GM19043 (cell line): ENCODE measurements around the gene SPOP.
"Not testable (repeated sequence)": the region's sequence is repeated elsewhere in the genome, so short reads cannot be mapped to it uniquely, and the experiment has no call there.

Experiments used
- ATAC-seq: cut with Tn5 transposase; IDR thresholded peaks from one replicate; pipeline ENCODE4 v1.9.1; 2021; ENCODE audit warnings: low read depth; ENCODE audit not compliant: unreplicated experiment

SPOP gene

DNA sequence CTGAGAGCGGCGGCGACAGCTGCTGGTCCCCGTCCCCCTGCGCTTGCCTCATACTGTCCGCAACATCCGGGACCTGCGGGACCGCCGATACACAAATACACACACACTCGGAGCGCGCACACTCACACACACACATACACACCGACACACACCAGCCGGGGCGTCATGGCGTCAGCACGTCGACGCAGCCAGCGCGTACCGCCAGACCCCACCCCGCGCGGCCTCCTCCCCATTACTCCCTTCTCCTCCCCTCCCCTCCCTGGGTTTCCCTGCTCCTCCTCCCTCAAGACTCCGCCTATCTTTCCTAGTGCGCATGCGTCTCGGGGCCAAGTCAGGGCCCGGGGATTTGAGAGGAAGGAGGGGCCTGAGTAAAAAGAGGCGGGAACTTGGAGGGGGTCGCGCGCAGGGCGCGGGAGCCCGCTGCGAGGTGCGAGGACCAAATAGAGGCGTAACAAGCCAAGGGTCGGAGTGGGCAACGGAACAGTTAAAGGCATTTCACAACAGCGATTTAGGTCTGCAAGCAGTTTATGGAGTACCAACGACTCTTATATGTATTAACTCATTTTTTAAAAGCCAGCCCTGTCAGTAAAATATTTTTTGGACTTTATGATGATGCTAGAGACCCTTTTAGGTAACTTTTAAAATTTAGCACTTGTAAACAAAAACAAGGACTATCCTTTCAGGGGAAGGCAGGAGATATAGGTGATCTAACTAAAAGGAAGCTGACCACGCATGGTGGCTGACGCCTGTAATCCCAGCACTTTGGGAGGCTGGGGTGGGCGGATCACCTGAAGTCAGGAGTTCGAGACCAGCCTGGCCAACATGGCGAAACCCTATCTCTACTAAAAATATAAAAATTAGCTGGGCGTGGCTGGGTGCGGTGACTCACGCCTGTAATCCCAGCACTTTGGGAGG, at the start of gene SPOP:
TSS of gene SPOP (minus strand) at position 165 of the 915 bp plus-strand sequence. CDS start 55,287 bp downstream, outside the sequence.
- peak; percentile 74 for ATAC-seq

DNA sequence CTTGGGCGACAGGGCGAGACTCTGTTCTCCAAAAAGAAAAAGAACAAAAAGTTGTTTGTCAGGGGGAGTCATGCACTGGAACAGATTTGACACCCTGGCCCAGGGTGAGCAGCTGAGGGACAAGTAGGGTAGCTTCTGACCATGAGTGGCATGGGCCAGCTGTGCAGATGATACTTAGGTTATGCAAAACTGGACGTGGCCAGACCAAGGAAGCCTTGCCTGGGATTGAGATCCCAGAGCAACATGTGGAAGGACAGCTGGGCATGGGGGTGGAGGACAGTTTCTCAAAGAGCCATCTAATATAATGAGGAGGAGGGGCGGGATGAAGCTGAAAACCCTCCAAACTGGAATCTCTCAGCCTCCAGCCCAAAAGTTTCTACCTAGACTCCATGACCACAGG, 49.5 kb upstream of the SPOP start:
- ATAC-seq: no peak

DNA sequence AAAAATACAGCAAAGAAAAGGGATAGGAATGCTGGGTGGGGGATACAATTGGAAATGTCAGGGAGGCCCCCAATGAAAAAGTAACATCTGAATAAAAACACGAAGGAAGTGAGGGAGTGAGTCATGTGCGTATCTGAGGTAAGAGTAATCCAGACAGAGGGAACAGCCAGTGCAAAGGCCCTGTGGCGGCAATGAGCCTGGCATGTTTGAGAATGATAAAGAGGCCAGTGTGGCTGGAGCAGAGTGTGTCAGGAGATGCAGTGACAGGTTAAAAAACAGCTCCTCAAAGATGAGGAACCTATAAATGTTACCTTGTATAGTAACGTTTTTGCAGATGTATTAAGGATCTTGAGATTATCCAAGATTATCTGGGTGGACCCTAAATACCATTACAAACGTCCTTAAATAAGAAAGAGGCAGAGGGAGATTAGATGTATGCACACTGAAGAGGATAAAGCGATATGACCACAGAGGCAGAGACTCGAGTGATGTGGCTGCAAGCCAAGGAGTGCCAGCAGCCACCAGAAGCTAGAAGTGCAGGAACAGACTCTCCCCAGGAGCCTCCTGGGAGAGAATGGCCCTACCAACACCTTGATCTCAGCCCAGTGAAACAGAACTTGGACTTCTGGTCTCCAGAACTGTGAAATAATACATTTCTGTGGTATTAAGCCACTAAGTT, 47.7 kb upstream of the SPOP start:
- no peak for ATAC-seq

DNA sequence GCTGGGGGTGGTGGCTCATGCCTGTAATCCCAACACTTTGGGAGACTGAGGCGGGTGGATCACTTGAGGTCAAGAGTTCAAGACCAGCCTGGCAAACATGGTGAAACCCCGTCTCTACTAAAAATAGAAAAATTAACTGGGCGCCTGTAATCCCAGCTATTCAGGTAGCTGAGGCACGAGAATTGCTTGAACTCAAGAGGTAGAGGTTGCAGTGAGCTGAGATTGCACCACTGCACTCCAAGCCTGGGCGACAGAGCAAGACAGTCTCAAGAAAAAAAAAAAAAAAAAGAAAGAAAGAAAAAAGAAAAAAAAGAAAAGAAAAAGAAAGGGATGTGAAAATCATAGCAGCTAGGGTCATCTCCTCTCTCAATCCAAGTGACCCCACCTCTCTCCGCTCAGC, 46.7 kb upstream of the SPOP start:
- not testable (repeated sequence) for ATAC-seq

DNA sequence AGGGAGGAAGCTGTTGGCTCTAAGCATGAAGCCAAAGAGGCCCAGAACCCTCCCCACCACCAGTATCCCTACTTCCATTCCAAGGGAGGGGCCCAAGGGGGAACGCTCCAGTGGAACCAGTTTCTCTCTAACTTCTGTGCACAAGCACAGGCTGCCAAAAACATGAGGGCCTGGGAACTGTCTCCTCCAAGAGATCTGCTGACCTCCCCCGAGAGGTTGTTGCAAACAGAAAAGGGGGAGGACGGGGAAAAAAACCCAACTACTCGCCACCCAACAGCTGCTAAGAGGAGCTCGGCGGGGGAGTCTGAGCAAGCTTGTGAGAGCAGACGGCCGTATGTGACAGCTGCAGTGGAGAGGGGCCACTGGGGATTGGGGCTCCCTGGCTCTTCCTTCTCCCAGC, 45.5 kb upstream of the SPOP start:
- ATAC-seq: no peak

DNA sequence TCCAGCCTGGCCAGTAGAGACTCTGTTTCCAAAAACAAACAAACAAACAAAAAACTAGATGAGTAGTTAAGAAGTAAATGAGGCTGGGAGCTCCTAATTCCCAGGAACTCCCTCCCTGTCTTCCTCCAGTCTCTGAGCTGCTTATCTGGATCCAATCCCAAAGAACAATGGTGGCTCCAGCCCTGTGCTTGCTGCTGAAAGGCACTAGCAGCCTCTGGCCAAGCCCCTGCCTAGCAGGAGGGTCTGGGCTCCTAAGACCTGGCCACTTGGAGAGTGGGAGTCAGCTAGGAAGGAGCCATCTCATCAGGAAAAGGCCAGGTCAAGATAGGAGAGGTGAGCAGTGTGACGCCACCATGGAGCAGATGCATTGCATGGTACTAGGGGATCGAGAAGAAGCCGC, 44.2 kb upstream of the SPOP start:
- ATAC-seq: no peak

DNA sequence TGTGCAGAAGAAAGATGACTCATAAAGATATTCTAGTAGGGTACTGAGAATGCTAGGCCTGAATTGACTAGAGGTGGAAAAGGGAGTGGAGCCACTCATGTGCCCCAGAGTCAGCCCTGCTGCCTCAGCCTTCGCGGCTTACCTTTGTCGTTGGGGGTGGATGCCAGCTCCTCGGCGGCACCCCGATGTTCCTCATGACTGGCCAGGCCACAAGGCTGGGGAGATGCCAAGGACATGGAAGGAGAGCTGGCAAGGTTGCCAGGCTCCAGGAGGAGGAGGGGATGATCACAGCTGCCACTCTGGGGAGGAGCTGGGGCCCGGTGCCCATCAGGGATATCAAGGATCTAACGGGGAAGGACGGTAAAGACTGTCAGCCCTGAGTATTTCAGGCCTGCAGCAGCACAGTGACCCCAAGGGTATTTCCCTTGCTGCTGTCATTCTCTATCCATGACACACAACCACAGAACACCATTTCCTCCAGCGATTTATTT, 39.5 kb upstream of the SPOP start:
- no peak for ATAC-seq

DNA sequence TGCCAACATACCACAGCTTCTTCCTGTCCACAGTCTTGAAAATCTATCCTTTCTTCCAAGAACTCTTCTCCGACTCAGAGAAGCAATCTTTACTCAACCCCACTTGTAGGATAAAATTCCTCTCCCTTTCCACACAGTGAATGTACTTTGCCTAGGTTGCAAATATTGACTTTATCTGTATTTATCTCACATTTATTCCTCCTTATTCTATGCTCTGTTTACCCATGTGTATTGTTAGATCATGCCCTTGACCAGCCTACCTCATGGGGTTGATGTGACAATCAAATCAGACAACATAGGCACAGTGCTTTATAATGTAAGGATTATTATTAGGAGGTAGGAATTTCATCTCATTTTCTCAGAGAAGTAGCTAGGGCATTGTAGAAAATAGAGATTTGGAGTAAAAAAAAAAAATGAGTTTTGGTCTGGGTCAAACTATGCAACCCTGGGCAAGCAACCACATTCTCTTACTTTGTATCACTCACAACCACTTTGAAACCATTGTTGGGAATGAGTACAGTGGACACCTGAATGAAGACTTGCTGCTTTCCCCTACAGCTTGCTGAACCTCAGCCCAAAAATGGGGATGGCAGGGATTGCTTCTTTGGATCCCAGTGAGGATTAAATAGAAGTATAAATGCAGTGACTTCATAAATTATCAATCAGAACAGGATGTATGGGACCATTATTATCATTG, 38.9 kb upstream of the SPOP start:
- no peak for ATAC-seq

DNA sequence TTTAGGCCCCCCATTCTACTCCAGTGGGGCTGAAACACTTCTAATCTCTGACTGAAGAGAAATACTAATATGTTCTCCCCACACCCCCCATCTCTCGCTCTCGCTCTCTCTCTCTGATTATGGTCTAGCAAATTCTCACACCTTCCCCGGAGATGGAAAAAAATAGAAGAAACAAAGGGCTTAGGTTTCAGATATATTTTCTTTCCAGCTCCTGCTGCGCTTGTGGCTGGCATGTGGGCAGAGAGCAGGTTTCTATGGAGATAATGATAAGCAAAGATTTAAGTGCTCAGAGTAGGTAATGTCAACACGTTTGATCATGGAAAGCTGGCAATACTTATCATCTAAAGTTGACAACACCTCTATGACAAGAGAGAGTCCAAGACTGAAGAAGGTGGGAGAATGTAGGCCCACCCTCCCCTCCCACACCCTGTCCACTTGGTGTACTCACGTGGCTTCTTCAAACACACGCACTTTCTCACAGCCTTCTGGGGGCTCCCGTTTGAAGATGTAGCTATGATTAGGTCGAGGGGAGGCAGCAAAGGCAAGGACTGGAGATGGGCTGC, 37.9 kb upstream of the SPOP start:
- ATAC-seq: no peak

DNA sequence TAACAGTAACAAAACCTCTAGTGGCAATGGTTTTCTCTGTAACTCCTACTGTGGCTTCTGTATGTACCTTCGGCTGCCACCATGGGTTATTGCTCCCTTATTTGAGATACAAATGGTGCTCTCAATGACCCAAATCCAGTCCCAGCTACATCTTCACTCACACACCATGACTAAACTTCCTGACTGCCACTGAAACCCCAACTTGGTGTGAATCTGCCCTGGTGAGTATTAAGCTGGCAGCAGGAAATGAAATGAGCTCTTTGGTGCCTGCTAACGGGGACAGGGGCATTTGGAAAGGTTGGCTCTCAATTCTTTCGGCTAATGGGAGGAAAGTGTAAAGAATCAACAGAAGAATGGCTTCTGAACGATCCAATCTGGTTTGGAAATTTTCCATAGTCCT, 37.3 kb upstream of the SPOP start:
- ATAC-seq: no peak

DNA sequence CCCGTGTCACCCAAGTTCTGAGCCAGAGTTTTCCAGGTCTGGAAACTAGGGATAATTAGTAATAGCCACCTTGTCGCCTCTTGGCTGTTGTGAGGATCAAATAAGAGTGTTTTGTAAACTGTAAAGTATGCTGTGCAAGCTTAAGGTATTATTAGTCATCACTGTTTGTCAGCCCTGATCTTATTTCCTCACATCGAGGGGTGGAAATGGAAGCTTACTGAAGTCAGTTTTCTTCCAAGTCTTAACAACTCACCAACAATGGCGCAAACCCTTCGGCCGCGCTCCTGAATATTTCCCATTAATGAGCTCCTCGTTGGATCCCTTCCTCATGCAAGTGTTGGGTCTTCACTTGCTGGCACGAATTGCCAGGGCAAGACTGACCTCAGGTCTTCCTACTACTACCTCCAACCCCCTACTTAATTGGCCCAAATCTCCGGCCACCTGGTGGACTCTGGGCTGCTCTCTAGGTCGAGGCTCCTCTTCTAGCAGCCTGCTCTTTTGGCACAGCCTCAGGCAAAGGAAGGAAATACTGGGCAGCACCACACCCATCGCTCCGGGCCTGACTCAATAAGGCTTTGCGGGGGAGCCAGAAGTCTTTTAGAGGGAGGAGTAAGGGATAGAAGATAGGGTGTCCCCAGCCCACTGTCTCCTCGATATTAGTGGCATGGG, 30.8 kb upstream of the SPOP start:
- ATAC-seq: no peak

DNA sequence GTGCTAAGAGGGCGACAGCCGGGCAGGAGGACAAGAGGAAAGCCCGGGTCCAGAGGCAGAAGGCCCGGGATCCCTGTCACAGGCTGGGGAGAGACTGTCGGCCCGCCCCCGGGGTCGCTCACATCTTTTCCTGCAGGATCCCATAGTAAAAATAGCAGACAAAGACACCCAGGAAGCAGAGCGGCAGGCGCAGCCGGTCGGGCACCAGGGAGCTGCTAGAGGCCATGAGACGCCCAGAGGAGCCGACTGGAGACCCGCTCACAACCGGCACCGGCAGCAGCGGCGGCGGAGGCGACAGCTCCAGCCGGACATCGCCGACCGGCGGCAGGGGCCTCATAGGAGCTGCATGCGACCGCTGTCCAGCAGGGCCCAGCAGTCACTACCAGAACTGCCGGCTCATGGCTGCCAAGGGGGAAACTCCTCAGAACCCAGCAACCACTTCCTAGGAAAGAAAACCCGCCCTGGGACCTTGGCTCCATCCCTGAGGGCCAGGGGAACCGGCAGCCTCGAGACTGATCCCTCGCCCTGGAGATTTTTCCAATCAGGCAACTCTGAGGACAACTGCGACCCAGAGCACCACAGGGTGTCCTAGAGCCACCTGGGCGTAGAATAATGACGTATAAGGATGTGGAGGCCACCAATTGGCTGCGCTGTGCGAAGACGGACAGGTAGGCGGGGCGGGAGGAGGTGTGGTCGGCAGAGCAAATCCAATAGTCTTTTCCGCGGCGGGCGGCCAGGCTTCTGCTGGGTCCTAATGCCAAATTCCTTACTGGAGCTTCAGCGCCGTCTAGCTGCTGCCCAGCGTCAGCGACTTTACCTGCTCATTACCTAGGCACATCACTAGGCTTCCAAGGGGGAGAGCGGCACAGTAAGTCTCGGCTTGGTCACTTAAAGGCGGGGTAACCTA, 30.0 kb upstream of the SPOP start, which contains the start of gene SLC35B1:
TSS of gene SLC35B1 (minus strand) at position 357 of the 907 bp plus-strand sequence. CDS start at position 226, 131 bp downstream.
- ATAC-seq: peak; percentile 91

DNA sequence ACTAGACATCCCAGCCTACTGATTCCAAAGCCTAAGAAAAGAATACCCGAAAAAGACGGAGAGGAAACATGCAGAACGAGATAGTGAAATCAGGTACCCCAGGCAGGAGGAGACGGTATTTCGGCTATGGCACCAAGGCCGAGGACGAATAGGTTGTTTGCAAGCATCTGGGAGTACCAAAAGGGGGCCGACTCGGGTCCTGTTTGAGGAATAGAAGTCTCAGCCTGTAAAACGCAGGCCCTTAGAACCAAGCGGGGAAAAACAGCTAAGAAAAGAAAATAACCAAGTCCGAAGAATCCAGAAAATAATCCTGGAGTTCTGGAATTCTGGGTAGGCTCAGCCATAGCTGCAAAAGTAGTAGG, 29.3 kb upstream of the SPOP start:
- ATAC-seq: no peak

DNA sequence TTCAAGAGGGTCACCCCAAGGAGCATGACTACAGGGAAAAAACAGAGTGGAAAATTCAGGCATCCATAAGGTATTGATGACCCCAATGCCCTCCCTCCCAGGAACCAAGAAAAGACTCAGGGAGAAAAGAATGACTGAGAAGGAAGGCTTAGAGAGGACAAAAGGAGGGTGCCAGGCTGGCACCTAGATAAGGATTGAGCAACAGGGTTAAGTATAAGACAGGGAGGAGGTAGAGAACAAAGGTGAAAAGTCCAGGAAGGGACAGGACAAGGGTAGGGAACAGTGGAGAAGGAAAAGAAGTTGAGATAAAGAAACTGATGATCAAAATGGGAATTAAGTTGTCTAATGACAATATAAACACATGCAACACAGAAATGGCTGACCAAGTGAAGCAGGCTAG, 27.4 kb upstream of the SPOP start:
- ATAC-seq: no peak

DNA sequence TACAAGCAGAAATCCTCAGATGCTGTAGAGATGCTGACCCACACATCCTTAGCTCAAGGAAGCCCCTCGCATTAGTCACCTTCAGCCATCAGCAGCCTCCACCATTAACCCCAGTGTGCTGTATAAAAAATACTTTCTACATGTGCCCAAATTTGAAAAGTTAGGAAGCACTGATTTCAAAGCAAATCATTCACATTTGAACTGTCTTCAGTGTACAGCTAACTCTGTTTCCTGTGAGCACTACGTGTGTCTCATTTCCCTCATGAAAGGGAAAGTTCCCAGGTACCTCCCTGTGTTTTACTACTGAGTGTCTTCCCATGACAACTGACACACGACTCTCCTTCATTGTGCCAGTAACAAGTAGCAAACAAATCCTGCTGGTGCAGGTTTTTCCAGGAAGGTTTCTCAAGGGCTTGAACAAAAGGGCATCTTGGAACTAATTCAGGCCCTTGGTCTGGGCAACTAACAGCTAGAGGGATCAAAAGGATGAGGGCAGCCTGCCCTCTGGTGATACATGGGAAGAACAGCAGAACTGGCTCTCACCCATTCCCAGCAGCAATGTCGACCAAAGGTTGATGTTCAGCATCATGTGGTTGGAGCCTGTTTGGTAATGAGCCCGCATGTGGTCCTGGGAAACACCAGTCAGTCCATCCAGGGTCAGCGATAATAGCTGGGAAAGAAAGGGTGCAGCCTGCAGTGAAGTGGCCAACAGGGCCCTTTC, 25.8 kb upstream of the SPOP start:
- no peak for ATAC-seq

DNA sequence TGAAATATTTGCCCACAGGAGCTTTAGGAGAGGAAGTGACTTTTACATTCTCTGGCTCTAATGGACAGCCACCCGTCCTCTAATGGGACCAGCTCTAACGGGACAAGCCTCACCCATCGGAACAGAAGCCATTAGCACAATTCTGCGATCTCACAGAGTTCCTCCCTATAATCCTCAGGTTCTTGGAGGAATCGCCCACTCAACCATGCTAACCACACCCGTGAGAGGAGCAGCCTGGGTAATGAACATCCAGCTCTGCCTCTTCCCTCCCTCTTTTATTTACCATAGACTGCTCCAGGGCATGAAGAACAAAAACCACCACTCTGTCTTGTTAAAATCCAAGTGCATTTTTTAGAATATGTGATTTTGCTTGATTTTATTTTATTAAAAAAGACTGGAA, 23.1 kb upstream of the SPOP start:
- ATAC-seq: no peak

DNA sequence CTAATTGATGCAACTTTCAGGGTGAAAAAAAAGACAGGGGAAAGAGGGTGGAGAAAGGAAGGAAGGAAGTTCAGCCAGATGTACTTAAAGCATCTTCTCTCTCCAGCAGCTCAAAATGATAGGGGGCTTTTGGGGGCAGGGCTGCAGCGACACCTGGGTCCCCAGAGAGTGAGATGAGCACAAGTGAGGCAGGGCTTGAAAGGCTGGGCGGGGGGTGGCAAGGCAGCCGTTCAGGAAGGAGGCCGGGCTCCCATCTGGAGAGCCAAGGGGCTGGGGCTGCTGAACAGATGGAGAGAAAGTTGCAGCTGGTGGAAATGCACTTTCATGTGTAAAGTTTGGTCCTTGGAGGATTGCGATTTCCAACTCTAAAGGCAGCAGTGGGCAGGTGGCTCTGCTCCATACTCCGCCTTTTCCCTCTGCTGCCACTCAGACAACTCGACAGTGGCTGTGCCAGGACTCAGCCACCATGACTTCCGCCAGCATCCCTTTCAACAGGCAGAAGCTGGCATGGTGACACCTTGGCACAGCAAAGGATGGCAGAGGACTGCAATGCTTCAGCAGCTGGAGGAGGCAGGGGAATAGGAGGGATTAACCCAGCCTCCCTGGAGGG, 22.2 kb upstream of the SPOP start:
- ATAC-seq: no peak

DNA sequence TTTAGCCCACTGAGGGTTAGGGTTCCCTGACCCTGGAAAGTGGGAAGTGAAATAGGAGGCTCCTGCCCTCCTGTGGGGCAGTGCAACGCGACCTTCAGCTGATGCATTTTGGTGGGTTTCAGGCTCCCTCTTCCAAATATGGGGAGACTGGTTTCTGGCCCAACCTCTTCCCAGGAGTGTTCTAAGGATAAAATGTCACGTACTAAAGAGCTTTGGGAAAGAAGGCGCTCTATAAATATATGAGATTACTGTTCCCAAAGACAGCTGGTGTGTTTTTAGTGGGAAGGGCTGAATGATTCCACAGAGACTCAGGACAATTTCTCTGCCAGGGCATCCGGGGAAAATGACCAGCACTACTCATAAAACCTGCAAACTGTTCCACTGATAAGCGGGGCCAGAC, 20.1 kb upstream of the SPOP start:
- ATAC-seq: no peak
